DOHH2 (cell line): ENCODE results near the gene VHLL.

ENCODE experiments used
- H3F3A ChIP-seq: fragments of 200-600 bp; sonication (generic), shearing (Covaris generic); 2 replicates; pipeline ENCODE4 v1.6.0; 2016; ENCODE audit warnings: antibody characterized with exemption, mild to moderate bottlenecking; ENCODE audit not compliant: control insufficient read depth, insufficient read depth
- H3K27ac ChIP-seq: fragments of 200-600 bp; sonication (generic); 2 replicates; pipeline ENCODE4 v1.5.1; 2014; ENCODE audit warnings: low read depth, mild to moderate bottlenecking, low read length, moderate library complexity
- H3K27me3 ChIP-seq: fragments of 200-600 bp; sonication (generic); 2 replicates; pipeline ENCODE4 v1.6.1; 2014; ENCODE audit warnings: mild to moderate bottlenecking, low read length, mixed read lengths; ENCODE audit not compliant: control insufficient read depth
- H3K36me3 ChIP-seq: fragments of 200-600 bp; sonication (generic); 2 replicates; pipeline ENCODE4 v1.6.1; 2014; ENCODE audit warnings: mild to moderate bottlenecking, low read length, moderate library complexity, mixed read lengths; ENCODE audit not compliant: control insufficient read depth
- H3K4me1 ChIP-seq: fragments of 200-600 bp; sonication (generic); 2 replicates; pipeline ENCODE4 v1.6.1; 2014; ENCODE audit warnings: mild to moderate bottlenecking, low read length, mixed read lengths; ENCODE audit not compliant: control insufficient read depth
- H3K4me2 ChIP-seq: fragments of 200-600 bp; sonication (generic); 2 replicates; pipeline ENCODE4 v1.6.0; 2014; ENCODE audit warnings: mild to moderate bottlenecking, low read length, moderate library complexity
- H3K4me3 ChIP-seq: fragments of 200-600 bp; sonication (generic); 2 replicates; pipeline ENCODE4 v1.5.1; 2014; ENCODE audit warnings: mild to moderate bottlenecking, low read length, mixed read lengths
- H3K79me2 ChIP-seq: fragments of 200-600 bp; sonication (generic); 2 replicates; pipeline ENCODE4 v1.6.1; 2014; ENCODE audit warnings: mild to moderate bottlenecking, low read length, mixed read lengths; ENCODE audit not compliant: control insufficient read depth
- H3K9me2 ChIP-seq: fragments of 200-600 bp; sonication (generic); replicated peaks from 2 replicates; pipeline ENCODE4 v1.6.1; 2014; ENCODE audit warnings: mild to moderate bottlenecking, low read length, mixed read lengths; ENCODE audit not compliant: control insufficient read depth
- H3K9me3 ChIP-seq: fragments of 200-600 bp; sonication (generic); 2 replicates; pipeline ENCODE4 v1.6.1; 2014; ENCODE audit warnings: antibody characterized with exemption, low read length, mixed read lengths; ENCODE audit not compliant: control insufficient read depth, insufficient read depth
- H4K20me1 ChIP-seq: fragments of 200-600 bp; sonication (generic); 2 replicates; pipeline ENCODE4 v1.6.0; 2014; ENCODE audit warnings: low read depth, mild to moderate bottlenecking, antibody characterized with exemption, low read length, moderate library complexity; ENCODE audit not compliant: control insufficient read depth, insufficient read depth
- CTCF ChIP-seq: fragments of 200-600 bp; sonication (generic); IDR thresholded peaks from one replicate; pipeline ENCODE4 v1.5.1; 2014; ENCODE audit warnings: antibody characterized with exemption, mild to moderate bottlenecking, low read depth, low read length; ENCODE audit not compliant: poor library complexity, severe bottlenecking
- EZH2phosphoT487 ChIP-seq: fragments of 200-600 bp; sonication (generic); IDR thresholded peaks from 2 replicates; pipeline ENCODE4 v1.6.1; 2017; ENCODE audit warnings: borderline replicate concordance, mild to moderate bottlenecking, antibody characterized with exemption, low read length, moderate library complexity, mixed read lengths

VHLL gene

GRCh38 chr1:156282479-156283222, 16.5 kb downstream of the VHLL start, which contains the start of gene SMG5:
SMG5 (minus strand) TSS chr1:156282825; CDS start chr1:156282680, 145 bp downstream.
- Histone ChIP-seq H3K9me2 (no peaks in the 10 kb centered on the region), H3K4me1 (peaks cover 27% of the 10 kb centered on the region), H3K79me2 (peaks cover 65% of the 10 kb centered on the region), H3K4me3 (peak within 1 kb of the TSS; percentile 75), H3K27me3 (no peaks in the 10 kb centered on the region), H3K36me3 (peaks cover 45% of the 10 kb centered on the region), H3F3A (no peaks in the 10 kb centered on the region), H3K9me3 (no peaks in the 10 kb centered on the region), H3K27ac (peak within 1 kb of the TSS; percentile 58), H3K4me2 (peak within 1 kb of the TSS; percentile 99), H4K20me1 (peaks cover 15% of the 10 kb centered on the region; the same call in 1 of the 2 replicates)
- TF ChIP-seq EZH2phosphoT487 (no peak), CTCF (no peak)

GRCh38 chr1:156281693-156282478, 17.2 kb downstream of the VHLL start:
- Histone ChIP-seq H3K4me2 (peak overlapping the region; percentile 99), H3F3A (no peaks in the 10 kb centered on the region), H3K79me2 (peaks cover 65% of the 10 kb centered on the region), H3K27me3 (no peaks in the 10 kb centered on the region), H3K27ac (peak overlapping the region; percentile 58), H3K4me3 (peak overlapping the region; percentile 75), H3K4me1 (peaks cover 27% of the 10 kb centered on the region), H3K9me2 (no peaks in the 10 kb centered on the region), H3K9me3 (no peaks in the 10 kb centered on the region), H3K36me3 (peaks cover 53% of the 10 kb centered on the region), H4K20me1 (peaks cover 15% of the 10 kb centered on the region; the same call in 1 of the 2 replicates)
- TF ChIP-seq EZH2phosphoT487 (no peak), CTCF (no peak)

- Histone ChIP-seq H3K4me3 (peak overlapping the region; percentile 75), H3K79me2 (peaks cover 65% of the 10 kb centered on the region), H3F3A (no peaks in the 10 kb centered on the region), H3K36me3 (peaks cover 57% of the 10 kb centered on the region), H3K4me2 (peak overlapping the region; percentile 99), H3K27ac (peak overlapping the region; percentile 58), H3K4me1 (peaks cover 27% of the 10 kb centered on the region), H3K27me3 (no peaks in the 10 kb centered on the region), H3K9me3 (no peaks in the 10 kb centered on the region), H3K9me2 (no peaks in the 10 kb centered on the region), H4K20me1 (peaks cover 15% of the 10 kb centered on the region; the same call in 1 of the 2 replicates)
- TF ChIP-seq EZH2phosphoT487 (no peak), CTCF (peak; percentile 32)
Observed at GRCh38 chr1:156281281-156281680, 17.8 kb downstream of the VHLL start.
